ENCODE data around the gene MYCT1.

MYCT1 gene

DNA sequence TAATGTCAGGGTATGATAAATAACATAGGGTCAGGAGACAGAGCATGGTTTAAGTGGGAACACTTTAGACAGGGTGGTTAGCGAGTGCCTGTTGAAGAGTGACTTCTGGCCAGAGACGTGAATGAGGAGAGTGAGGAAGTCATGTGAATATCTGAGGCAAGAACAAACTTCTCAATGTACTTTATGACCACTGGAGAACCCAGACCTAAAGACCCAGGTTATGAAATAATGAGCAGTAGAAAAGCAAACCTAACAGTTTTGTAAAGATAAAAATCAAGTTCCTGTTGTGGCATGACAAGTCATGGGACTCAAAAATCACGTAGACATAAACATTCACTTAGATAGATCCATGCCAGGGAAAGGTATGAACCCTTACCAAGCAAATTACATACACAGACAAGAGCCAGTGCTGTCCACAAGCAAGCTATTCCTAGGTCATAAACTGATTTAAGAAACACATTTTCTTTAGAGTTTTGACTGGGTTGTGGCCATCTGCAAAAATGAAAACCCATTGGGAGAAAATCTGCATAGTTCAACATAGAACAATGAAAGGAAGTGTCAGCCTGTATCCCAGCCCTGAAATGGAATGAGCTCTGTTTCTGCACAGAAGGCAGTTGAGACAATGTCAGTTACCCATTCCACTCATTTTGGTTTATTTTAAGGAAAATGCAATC, 2.2 kb upstream of the MYCT1 start:
- POLR2A ChIA-PET = no interaction called here
- TF ChIP-seq ZNF433 (tag by site-specific recombination; IDR thresholded peaks at IDR 0.05; ENCODE audit: low read depth) (no peak), ZBTB26 (tag by site-specific recombination; optimal IDR thresholded peaks at IDR 0.05) (no peak), ZNF664 (tag by site-specific recombination; IDR thresholded peaks at IDR 0.05) (no peak), ZNF140 (tag by site-specific recombination; IDR thresholded peaks at IDR 0.05) (no peak), ZNF266 (tag by site-specific recombination; IDR thresholded peaks at IDR 0.05; ENCODE audit: low read depth) (no peak), ZNF214 (tag by site-specific recombination; IDR thresholded peaks at IDR 0.05; ENCODE audit: borderline replicate concordance) (no peak), REST (tag by site-specific recombination; IDR thresholded peaks at IDR 0.05) (no peak), ZNF366 (tag by site-specific recombination; conservative IDR thresholded peaks at IDR 0.05) (no peak), ZNF404 (tag by site-specific recombination; IDR thresholded peaks at IDR 0.05) (no peak), ZBTB6 (tag by site-specific recombination; IDR thresholded peaks at IDR 0.05) (no peak), ZNF146 (tag by site-specific recombination; IDR thresholded peaks at IDR 0.05) (no peak), ZBTB8A (tag by site-specific recombination; IDR thresholded peaks at IDR 0.05) (no peak), ZNF341 (tag by site-specific recombination; IDR thresholded peaks at IDR 0.05; ENCODE audit: low read depth) (no peak), ZNF174 (tag by site-specific recombination; IDR thresholded peaks at IDR 0.05) (no peak), ZNF350 (tag by site-specific recombination; IDR thresholded peaks at IDR 0.05) (no peak), ZNF391 (tag by site-specific recombination; IDR thresholded peaks at IDR 0.05; ENCODE audit: borderline replicate concordance, low read depth) (no peak)
- TF ChIP-seq, protein P1, sequence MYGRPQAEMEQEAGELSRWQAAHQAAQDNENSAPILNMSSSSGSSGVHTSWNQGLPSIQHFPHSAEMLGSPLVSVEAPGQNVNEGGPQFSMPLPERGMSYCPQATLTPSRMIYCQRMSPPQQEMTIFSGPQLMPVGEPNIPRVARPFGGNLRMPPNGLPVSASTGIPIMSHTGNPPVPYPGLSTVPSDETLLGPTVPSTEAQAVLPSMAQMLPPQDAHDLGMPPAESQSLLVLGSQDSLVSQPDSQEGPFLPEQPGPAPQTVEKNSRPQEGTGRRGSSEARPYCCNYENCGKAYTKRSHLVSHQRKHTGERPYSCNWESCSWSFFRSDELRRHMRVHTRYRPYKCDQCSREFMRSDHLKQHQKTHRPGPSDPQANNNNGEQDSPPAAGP (tag by site-specific recombination; IDR thresholded peaks at IDR 0.05) = no peak
- TF ChIP-seq, protein P2, sequence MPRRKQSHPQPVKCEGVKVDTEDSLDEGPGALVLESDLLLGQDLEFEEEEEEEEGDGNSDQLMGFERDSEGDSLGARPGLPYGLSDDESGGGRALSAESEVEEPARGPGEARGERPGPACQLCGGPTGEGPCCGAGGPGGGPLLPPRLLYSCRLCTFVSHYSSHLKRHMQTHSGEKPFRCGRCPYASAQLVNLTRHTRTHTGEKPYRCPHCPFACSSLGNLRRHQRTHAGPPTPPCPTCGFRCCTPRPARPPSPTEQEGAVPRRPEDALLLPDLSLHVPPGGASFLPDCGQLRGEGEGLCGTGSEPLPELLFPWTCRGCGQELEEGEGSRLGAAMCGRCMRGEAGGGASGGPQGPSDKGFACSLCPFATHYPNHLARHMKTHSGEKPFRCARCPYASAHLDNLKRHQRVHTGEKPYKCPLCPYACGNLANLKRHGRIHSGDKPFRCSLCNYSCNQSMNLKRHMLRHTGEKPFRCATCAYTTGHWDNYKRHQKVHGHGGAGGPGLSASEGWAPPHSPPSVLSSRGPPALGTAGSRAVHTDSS (tag by site-specific recombination; IDR thresholded peaks at IDR 0.05) = no peak
- CTCF ChIA-PET = interaction anchor here (0.6 to 0.7 kb wide), 2 partner anchors 215 to 259 kb away, joined by 3 read pairs; no protein-coding TSS in a partner anchor
- Histone ChIP-seq H3K4me3 (ENCODE audit: low read depth, low read length) (no peak overlapping the region), H3K27ac (ENCODE audit: extremely low read depth, low read depth, low read length) (no peak overlapping the region), H3K36me3 (ENCODE audit: control insufficient read depth in 2 of 2, insufficient read depth in 1 of 2, low read length in 2 of 2) (no peaks in the 10 kb centered on the region), H3K4me1 (ENCODE audit: control insufficient read depth, insufficient read depth, low read length) (no peaks in the 10 kb centered on the region), H3K9me3 (ENCODE audit: control insufficient read depth, insufficient read depth, low read depth, low read length) (no peaks in the 10 kb centered on the region)

All from HEK293 (cell line).